ENCODE measurements around the gene NRXN3.

Gene NRXN3

GRCh38 chr14:78164226-78164853, 5.8 kb upstream of the NRXN3 start:
- Histone ChIP-seq H3K4me3 (ENCODE audit: low read depth, low read length) (no peak overlapping the region), H3K4me1 (ENCODE audit: control insufficient read depth, insufficient read depth, low read length) (no peaks in the 10 kb centered on the region), H3K36me3 (ENCODE audit: control insufficient read depth in 2 of 2, insufficient read depth in 1 of 2, low read length in 2 of 2) (no peaks in the 10 kb centered on the region), H3K27ac (ENCODE audit: extremely low read depth, low read depth, low read length) (no peak overlapping the region), H3K9me3 (ENCODE audit: control insufficient read depth, insufficient read depth, low read depth, low read length) (no peaks in the 10 kb centered on the region)
- ChIA-PET POLR2A (no interaction called here), CTCF (interaction anchor here (0.6 to 1.0 kb wide), 6 partner anchors 12 to 645 kb away, joined by 3 to 5 read pairs (median 4); no protein-coding TSS in a partner anchor)
- no peak for TF ChIP-seq ZXDB (tag by site-specific recombination; IDR thresholded peaks at IDR 0.05)
- TF ChIP-seq ZNF426 (tag by site-specific recombination; IDR thresholded peaks at IDR 0.05): no peak
- peak; percentile 34 for TF ChIP-seq CTCF (tag by site-specific recombination; IDR thresholded peaks at IDR 0.05)
- TF ChIP-seq, protein P1, sequence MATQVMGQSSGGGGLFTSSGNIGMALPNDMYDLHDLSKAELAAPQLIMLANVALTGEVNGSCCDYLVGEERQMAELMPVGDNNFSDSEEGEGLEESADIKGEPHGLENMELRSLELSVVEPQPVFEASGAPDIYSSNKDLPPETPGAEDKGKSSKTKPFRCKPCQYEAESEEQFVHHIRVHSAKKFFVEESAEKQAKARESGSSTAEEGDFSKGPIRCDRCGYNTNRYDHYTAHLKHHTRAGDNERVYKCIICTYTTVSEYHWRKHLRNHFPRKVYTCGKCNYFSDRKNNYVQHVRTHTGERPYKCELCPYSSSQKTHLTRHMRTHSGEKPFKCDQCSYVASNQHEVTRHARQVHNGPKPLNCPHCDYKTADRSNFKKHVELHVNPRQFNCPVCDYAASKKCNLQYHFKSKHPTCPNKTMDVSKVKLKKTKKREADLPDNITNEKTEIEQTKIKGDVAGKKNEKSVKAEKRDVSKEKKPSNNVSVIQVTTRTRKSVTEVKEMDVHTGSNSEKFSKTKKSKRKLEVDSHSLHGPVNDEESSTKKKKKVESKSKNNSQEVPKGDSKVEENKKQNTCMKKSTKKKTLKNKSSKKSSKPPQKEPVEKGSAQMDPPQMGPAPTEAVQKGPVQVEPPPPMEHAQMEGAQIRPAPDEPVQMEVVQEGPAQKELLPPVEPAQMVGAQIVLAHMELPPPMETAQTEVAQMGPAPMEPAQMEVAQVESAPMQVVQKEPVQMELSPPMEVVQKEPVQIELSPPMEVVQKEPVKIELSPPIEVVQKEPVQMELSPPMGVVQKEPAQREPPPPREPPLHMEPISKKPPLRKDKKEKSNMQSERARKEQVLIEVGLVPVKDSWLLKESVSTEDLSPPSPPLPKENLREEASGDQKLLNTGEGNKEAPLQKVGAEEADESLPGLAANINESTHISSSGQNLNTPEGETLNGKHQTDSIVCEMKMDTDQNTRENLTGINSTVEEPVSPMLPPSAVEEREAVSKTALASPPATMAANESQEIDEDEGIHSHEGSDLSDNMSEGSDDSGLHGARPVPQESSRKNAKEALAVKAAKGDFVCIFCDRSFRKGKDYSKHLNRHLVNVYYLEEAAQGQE (tag by site-specific recombination; IDR thresholded peaks at IDR 0.05): peak; percentile 24; the same call in 1 of the 2 replicates
- 0 out of 2 replicates have a peak, but pooled peaks have one; percentile 9 for TF ChIP-seq ZFHX2 (tag by site-specific recombination; conservative IDR thresholded peaks at IDR 0.05)
- no peak for TF ChIP-seq ZNF549 (tag by site-specific recombination; IDR thresholded peaks at IDR 0.05)

GRCh38 chr14:78172428-78172827, 2.3 kb downstream of the NRXN3 start:
- POLR2A ChIA-PET: no interaction called here
- Histone ChIP-seq H3K9me3 (ENCODE audit: control insufficient read depth, insufficient read depth, low read depth, low read length) (no peaks in the 10 kb centered on the region), H3K36me3 (ENCODE audit: control insufficient read depth in 2 of 2, insufficient read depth in 1 of 2, low read length in 2 of 2) (no peaks in the 10 kb centered on the region), H3K27ac (ENCODE audit: extremely low read depth, low read depth, low read length) (no peak overlapping the region), H3K4me3 (ENCODE audit: low read depth, low read length) (no peak overlapping the region), H3K4me1 (ENCODE audit: control insufficient read depth, insufficient read depth, low read length) (no peaks in the 10 kb centered on the region)
- CTCF ChIA-PET: interaction anchor here (0.6 kb wide), 1 partner anchor 31 kb away, joined by 3 read pairs; no protein-coding TSS in a partner anchor
- TF ChIP-seq GLIS1 (tag by site-specific recombination; IDR thresholded peaks at IDR 0.05) (no peak), ZNF510 (tag by site-specific recombination; IDR thresholded peaks at IDR 0.05; ENCODE audit: insufficient replicate concordance) (no peak), PRDM6 (tag by site-specific recombination; IDR thresholded peaks at IDR 0.05) (no peak), ZNF670 (tag by site-specific recombination; IDR thresholded peaks at IDR 0.05; ENCODE audit: low read depth) (no peak), RBAK (tag by site-specific recombination; IDR thresholded peaks at IDR 0.05) (no peak)

- Histone ChIP-seq H3K36me3 (ENCODE audit: control insufficient read depth in 2 of 2, insufficient read depth in 1 of 2, low read length in 2 of 2) (no peaks in the 10 kb centered on the region), H3K27ac (ENCODE audit: extremely low read depth, low read depth, low read length) (no peak overlapping the region), H3K9me3 (ENCODE audit: control insufficient read depth, insufficient read depth, low read depth, low read length) (no peaks in the 10 kb centered on the region), H3K4me3 (ENCODE audit: low read depth, low read length) (no peak overlapping the region), H3K4me1 (ENCODE audit: control insufficient read depth, insufficient read depth, low read length) (no peaks in the 10 kb centered on the region)
- ChIA-PET CTCF (interaction anchor here (0.6 kb wide), 1 partner anchor 129 kb away, joined by 5 read pairs; no protein-coding TSS in a partner anchor), POLR2A (no interaction called here)
- TF ChIP-seq ZNF354C (tag by site-specific recombination; IDR thresholded peaks at IDR 0.05; ENCODE audit: borderline replicate concordance, low read depth) (no peak), ZBTB6 (tag by site-specific recombination; IDR thresholded peaks at IDR 0.05) (no peak), ZNF639 (tag by site-specific recombination; IDR thresholded peaks at IDR 0.05) (no peak), GFI1B (tag by site-specific recombination; IDR thresholded peaks at IDR 0.05) (no peak), ZNF24 (tag by site-specific recombination; IDR thresholded peaks at IDR 0.05) (no peak), GLIS1 (tag by site-specific recombination; IDR thresholded peaks at IDR 0.05) (no peak), ZNF132 (tag by site-specific recombination; IDR thresholded peaks at IDR 0.05; ENCODE audit: borderline replicate concordance) (no peak)
- TF ChIP-seq, protein P2, sequence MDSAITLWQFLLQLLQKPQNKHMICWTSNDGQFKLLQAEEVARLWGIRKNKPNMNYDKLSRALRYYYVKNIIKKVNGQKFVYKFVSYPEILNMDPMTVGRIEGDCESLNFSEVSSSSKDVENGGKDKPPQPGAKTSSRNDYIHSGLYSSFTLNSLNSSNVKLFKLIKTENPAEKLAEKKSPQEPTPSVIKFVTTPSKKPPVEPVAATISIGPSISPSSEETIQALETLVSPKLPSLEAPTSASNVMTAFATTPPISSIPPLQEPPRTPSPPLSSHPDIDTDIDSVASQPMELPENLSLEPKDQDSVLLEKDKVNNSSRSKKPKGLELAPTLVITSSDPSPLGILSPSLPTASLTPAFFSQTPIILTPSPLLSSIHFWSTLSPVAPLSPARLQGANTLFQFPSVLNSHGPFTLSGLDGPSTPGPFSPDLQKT (IDR thresholded peaks at IDR 0.05; ENCODE audit: borderline replicate concordance, low read depth, low read length): no peak
Measured at GRCh38 chr14:78173346-78174035, 3.3 kb downstream of the NRXN3 start.
